Activated T-helper 1 cell treated with Interleukin-2 at 50 U/mL for 16 hours (primary cell): ENCODE data around the gene ZMYND11.
"Not testable (repeated sequence)": the region's sequence is repeated elsewhere in the genome, so short reads cannot be mapped to it uniquely, and the experiment has no call there.

Source experiments
- DNase-seq: peaks from one replicate; pipeline ENCODE4 v3.0.0-alpha.2; 2020; ENCODE audit warnings: low read depth

Gene ZMYND11

DNA sequence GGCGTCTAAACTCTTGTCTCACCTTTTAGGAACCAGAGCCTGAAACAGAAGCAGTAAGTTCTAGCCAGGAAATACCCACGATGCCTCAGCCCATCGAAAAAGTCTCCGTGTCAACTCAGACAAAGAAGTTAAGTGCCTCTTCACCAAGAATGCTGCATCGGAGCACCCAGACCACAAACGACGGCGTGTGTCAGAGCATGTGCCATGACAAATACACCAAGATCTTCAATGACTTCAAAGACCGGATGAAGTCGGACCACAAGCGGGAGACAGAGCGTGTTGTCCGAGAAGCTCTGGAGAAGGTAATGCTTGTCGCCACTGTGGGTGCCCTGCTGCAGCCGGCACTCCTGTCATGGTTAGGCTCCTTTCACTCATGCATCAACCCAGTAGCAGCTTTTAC is 113.1 kb downstream of the ZMYND11 start:
- no peak for DNase-seq

DNA sequence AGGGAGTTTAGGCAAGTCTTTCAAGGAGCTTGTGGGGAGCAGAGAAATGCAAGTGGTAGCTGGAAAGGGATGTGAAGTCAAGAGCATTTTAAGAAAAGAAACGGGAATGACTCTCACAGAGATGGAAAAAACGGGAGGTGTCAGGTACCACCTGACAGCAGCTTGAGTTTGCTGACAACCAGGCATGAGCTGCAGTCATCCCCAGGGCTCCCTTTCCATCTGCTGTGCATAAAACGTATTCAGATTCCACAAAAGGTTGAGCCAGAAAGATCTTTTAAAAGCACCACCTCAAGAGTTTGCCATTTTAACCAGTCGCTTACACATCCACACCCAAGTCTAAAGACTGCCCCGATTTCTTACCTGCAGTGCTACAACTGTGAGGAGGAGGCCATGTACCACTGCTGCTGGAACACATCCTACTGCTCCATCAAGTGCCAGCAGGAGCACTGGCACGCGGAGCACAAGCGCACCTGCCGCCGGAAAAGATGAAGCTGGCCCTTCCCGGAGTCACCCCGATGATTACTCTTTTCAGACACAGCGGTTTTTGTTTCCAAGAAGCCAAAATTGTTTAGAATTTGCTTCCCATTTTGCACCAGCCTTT is 116.8 kb downstream of the ZMYND11 start:
- no peak for DNase-seq

DNA sequence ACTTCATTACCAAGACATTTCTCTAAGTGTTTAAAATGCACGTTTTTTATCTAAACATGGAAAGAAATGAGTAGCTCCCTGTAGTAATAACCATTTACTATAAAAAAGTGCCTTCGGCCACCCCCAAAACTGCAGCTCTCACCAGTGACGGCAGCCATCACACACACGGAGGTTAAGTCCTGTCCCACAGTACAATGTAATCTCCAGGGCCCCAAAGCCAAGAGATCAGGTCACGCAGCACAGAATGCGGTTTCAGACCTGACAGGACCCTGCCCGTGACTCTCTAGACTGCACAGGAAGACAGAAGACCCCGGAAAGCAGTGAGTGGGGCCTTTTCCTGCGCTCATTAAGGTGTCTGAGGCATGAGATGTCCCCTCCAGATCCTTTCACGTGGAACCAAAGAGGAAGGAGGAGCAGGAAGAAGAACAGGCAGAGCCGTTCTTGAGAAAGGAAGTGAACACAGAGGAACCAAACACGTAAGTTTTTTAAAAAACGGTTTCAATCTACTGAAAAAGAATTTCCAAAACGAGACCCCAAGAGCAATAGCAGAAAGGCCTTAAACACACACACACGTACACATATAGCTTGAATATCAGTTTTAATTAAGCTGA is 125.7 kb downstream of the ZMYND11 start:
- DNase-seq: no peak

DNA sequence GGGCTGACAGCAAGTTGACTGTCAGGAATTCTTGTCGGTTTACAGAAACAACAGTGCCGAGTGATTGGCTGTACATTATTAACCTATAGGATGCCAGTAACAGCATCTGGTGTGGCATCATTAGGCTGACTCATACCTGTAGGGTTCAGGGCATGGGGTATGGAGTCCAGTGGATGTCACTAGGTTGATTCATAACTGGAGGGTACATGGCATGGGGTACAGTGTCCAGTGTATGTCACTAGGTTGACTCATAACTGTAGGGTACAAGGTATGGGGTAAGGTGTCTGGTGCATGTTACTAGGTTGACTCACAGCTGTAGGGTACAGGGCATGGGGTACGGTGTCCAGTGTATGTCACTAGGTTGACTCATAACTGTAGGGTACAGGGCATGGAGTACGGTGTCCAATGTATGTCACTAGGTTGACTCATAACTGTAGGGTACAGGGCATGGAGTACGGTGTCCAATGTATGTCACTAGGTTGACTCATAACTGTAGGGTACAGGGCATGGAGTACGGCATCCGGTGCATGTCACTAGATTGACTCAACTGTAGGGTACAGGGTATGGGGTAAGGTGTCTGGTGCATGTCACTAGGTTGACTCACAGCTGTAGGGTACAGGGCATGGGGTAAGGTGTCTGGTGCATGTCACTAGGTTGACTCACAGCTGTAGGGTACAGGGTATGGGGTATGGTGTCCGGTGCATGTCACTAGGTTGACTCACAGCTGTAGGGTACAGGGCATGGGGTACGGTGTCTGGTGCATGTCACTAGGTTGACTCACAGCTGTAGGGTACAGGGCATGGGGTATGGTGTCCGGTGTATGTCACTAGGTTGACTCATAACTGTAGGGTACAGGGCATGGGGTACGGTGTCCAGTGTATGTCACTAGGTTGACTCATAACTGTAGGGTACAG is 129.2 kb downstream of the ZMYND11 start:
- DNase-seq: not testable (repeated sequence)

DNA sequence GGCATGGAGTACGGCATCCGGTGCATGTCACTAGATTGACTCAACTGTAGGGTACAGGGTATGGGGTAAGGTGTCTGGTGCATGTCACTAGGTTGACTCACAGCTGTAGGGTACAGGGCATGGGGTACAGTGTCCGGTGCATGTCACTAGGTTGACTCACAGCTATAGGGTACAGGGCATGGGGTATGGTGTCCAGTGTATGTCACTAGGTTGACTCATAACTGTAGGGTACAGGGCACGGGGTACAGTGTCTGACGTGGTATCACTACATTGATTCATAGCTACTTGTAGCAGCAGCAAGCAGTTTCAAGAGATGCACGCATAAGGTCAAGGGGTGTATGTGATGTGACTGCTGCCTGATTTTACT is 129.8 kb downstream of the ZMYND11 start:
- not testable (repeated sequence) for DNase-seq

DNA sequence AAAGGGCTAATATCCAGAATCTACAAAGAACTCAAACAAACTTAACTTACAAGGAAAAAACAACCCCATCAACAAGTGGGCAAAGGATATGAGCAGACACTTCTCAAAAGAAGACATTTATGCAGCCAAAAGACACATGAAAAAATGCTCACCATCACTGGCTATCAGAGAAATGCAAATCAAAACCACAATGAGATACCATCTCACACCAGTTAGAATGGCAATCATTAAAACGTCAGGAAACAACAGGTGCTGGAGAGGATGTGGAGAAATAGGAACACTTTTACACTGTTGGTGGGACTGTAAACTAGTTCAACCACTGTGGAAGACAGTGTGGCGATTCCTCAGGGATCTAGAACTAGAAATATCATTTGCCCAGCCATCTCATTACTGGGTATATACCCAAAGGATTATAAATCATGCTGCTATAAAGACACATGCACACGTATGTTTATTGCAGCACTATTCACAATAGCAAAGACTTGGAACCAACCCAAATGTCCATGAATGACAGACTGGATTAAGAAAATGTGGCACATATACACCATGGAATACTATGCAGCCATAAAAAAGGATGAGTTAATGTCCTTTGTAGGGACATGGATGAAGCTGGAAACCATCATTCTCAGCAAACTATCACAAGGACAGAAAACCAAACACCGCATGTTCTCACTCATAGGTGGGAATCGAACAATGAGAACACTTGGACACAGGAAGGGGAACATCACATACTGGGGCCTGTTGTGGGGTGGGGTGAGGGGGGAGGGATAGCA is 130.7 kb downstream of the ZMYND11 start:
- not testable (repeated sequence) for DNase-seq

DNA sequence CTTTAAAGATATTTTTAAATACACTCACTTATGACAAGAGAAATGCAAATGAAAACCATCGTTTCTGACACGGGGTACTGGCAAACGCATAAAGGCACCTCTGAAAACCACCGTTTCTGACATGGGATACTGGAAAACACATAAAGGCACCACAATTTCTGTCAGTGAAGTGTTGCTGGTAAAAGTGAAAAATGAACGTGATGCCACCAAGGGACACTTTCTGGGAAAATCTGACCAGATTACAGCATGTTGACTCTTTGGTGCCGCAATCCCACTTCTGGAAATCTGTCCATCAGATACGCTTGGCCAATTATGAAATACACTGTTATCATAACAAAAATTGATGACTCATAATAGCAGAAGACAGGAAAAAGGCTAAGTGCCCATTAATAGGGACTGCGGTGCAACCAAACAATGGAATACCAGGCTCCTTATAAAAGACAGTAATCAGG is 131.7 kb downstream of the ZMYND11 start:
- DNase-seq: no peak

DNA sequence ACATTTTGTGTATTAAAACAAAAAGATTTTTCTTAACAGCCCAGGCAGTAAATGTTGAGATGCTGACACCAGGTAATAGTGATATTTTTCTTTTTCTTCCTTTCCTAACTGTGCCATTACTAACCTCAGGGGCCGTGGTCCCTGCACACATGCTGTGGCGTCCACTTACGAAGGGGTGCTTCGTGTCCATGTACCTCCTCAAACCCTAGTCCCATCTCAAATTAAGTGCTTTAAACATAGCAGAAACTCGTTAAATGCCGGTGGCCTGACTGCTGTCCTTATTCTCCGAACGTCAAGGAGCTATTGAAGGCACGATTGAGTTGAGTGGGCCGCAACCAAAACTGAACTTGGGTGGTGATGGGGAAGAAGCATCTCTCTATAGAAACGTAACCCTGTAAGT is 132.4 kb downstream of the ZMYND11 start:
- no peak for DNase-seq

DNA sequence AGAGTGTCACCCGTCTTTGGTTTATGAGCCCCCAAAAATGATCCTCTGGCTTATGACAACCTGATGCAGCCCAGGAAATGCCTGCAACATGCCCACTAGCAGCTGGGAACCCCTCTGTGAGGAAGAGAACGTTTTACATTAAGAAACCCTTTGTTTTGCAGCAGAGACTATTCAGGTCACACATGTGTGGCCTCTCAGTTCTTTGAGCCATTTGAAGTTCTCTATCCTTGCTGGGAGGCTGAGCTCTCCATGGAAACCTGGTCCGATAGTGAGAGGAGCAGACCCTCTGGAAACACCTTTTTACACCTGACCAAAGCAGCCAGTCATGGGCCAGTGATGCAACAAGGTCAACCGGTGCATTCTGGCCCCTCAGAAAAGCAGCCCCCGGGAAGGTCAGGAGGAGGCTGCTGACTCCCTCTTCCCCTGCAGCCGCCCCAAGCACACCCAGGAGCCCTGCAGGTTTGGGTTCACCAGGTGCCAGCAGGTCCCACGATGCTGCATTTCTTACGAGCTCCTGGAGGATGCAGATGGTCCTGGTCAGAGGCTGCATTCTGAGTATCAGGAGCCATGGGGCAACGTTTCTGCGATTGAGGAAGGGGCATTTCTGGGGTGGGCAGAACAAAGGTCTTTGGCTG is 134.3 kb downstream of the ZMYND11 start:
- no peak for DNase-seq

DNA sequence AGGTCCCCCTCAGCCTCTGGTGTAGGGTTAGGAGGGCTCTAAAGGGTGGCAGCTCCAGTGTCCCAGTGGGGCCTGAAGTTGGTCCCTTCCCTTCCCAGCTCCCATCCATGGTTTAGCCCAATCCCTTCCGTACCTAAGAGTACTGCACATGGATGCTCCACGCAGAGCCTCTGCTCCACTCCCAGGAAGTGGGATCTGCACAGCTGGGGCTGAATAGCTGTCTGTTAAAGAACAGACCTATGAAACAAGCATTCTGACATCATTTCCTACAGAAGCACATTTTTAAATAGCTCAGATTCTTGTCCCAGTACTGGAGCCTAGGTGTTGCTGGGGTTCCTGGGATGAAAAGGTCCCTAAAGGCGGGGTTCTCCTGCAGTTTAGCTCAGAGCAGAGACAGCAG is 135.9 kb downstream of the ZMYND11 start:
- no peak for DNase-seq

DNA sequence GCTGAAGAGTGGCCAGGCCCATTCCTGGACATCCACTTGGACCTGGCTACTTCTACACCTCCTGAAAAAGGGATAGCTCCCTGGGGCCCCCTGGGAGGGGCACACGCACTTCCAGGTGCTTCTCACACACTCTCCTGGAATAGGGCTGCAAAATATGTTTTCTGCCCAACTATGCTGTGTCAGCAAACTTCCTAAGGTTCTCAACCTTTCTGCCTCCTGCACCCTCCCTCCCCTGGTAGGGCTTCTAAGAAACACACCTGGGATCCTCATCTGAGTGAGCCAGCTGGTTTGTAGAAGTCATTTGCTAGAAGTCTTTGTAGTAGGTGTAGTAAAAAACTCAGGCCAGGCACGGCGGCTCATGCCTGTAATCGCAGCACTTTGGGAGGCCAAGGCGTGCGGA is 136.5 kb downstream of the ZMYND11 start:
- no peak for DNase-seq

DNA sequence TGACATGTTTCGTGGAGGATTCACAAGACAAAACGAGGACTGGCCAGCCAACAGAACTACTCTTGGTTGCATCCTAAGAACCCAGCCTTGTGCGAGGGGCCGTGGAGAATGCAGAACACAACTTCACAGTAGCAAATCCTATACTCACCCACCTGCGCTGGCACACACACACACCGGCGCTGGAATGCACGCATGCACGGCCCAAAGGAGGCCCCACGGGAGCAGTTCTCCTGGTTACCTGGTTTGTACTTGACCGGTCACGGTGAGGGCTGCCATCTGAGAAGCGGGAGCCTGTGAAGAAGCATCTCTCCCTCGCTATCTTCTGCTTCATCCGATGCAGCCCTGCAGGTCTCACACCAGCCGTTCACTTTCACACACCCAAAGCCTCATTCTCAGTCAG is 137.8 kb downstream of the ZMYND11 start:
- DNase-seq: no peak

DNA sequence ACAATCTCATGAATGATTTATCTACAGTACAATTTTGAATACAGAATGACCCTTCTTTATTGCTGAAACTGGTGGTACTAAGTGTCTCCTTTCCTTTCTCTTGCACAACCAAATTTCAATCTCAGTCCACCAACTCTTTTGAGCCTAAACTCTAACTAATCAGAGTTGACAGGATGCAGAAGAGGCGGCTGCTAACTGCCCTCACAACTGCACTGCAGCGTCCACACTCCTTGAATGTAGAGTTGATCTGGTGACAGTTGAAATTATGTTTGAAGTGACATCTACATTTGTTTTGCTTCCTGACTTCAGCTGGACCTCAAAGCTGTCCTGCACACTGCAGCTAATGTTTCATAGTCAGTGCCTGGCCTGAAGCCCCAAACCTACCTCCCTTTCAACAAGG is 139.6 kb downstream of the ZMYND11 start:
- no peak for DNase-seq

DNA sequence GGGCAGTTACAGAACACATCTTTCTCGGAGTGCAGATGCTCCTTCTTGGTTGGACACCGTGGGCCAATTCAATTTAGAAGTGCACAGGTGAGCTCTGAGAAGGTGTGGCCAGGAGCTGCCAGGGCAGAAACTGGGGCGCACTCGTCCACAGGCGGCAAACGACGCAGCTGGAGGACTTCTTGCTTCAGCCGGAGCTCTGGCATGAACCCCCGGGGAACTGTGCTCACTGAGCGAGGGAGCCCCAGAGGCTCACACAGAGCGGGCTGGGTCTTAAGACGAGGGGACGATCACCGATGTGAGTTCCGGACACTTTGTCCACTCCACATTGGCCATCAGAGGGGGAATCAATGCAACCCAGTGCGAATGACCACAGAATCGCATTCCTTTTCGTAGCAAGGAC is 140.4 kb downstream of the ZMYND11 start:
- DNase-seq: no peak

DNA sequence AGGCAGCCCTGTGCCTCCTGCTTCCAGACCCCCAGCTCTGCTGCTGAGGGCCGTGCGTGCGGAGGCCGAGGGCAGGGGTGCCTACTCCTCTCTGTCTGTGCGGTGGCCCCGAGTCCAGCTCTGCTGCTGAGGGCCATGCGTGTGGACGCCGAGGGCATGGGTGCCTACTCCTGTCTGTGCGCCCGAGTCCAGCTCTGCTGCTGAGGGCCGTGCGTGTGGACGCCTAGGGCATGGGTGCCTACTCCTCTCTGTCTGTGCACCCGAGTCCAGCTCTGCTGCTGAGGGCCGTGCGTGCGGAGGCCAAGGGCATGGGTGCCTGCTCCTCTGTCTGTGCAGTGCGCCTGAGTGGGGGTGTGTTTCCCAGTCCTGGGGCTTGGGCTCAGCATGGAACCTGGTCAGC is 142.7 kb downstream of the ZMYND11 start:
- no peak for DNase-seq

DNA sequence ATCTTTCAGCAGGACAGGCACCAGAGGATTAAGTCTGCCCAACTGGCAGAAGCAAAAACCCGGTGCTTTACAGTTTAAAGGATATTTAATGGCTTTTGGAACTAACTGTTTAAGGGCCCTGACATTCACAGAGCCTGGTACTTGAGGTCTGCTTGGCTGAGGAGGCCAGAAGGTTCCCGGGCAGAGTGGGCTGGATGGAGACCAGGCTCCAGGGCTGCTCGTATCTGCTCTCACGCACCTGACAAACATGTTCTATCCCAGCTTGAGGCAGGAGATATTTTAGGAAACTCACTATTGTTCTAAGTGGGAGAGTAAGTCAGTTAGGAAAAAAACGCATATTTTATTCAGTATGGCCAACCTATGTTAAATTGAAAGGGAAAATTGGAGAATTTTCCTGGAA is 143.5 kb downstream of the ZMYND11 start:
- DNase-seq: no peak

DNA sequence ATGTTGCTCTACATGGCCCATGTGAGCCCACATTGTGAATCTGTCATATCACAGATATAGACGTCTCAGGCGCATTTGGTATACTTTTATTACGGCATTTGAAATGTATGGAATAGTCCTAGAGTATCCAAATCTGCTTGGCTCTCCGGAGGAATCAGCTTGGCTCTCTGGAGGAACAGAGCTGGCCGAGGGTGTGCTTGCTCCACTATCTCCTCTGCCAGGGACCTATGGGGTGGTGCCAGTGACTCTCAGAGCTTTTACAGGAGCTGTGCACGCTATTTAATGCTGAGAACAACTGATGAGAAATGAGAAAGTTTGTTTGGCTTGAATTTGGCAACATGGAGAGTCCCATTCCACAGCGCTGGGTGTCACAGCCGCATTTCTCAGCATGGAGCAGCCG is 144.0 kb downstream of the ZMYND11 start:
- no peak for DNase-seq

DNA sequence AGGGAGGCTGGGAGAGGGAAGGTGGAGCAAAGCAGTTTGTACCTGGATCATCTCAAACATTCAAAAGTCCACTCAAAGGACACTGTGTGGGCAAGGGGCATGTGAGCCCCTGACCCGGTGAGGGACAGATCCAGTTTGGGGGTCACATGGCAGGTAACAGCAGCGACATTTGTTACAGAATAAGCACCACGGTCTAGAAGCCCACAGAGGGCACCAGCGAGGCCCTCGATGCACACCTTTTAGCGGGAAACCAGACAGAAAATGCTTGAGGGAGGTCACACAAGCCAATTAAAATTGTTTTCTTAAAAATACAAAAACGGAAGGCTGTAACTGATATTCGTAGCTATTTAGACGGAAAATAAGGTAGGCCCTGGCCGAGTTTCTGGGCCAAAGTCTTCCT is 144.4 kb downstream of the ZMYND11 start:
- DNase-seq: no peak

DNA sequence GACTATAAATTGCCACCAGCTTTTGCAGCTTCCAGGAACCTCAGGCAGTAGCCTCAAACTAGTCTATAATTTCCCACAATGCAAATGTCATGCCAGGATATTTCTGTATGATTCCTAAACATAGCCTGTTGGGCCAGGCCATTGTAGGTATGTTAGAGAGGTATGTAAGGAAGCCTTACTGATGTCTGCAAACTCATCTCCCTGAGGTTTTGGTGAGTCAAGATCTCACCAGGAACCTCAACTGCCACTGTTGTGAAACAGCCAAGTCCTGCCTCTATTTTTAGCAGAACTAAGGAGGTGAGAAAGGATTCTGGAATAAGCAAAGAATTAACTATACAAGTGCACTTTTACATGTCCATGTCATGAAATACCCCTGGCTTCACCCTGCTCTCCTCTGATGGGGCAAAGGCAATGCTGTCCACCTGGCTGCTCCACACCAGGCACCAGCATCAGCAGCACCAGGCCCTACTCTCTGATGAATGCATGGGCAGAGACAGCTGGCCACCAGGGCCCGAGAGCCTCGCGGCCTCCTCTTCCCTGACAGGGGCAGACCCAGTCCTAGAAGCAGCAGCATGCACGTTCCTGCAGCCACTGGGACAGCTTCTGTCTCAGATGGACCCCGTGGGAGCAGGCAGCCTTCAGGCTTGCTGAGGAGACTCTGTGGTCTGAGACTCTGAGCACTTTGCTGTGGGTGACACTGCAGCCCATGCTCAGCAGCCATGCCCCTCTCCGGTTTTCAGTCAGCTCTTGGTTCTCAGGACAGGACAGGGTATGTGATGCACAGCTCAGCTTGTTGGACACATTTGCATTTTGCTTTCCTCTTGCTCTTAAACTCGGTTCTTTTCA is 147.3 kb downstream of the ZMYND11 start:
- DNase-seq: no peak

DNA sequence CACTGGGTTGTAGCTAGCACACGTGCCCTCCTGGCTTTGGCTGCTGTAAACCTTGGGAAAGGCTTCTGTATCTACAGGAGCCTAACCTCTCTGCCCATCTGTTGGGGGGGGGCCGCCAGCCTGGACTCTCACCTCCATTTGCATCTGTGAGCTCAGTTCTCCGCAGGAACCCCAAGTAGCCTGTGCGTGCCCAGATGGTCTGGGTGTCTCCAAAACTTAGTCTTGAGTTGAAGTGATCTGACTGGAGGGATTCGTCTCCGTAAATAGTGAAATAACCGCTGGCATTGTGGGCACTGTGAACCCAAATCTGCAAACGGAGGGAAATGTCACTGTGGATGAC is 147.9 kb downstream of the ZMYND11 start:
- DNase-seq: no peak

DNA sequence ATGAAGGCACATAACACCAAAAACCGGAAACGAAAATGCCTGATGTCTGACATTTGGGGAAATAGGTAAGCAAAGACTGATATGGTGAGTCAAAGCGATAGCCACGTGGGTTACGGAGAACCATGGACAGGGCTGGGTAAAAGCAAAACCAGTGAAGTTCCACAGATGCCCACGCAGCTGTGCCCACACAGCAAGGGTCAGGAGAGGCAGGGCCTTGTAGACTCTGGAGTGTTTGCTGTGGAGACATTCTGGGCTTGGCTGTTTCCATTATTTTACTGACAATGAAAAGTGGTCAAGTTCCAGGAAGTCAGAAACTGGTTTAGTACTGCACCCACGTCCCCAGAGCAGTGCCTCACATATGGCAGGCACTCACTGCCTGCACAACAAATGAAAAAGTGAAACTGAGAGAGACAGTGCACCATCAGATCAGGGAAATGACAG is 148.7 kb downstream of the ZMYND11 start:
- no peak for DNase-seq
